Activated T-cell treated with anti-CD3 and anti-CD28 coated beads for 4 hours (primary cell): ENCODE data around the gene LHX5.

ENCODE experiments used
- DNase-seq: peaks from one replicate; pipeline ENCODE4 v3.0.0-alpha.2; 2020

The LHX5 gene

GRCh38 chr12:113438523-113439300 lies 33.0 kb downstream of the LHX5 start:
- DNase-seq, result no peak

GRCh38 chr12:113437729-113438100 lies 34.0 kb downstream of the LHX5 start:
- DNase-seq, result no peak

GRCh38 chr12:113436993-113437728 lies 34.5 kb downstream of the LHX5 start:
- DNase-seq, result no peak

GRCh38 chr12:113436586-113436985 lies 35.1 kb downstream of the LHX5 start:
- no peak for DNase-seq

- no peak for DNase-seq
These were observed 36.3 kb downstream of the LHX5 start for GRCh38 chr12:113435367-113435766.

- no peak for DNase-seq
These were observed 38.7 kb downstream of the LHX5 start for GRCh38 chr12:113432986-113433385.

GRCh38 chr12:113428482-113428881 lies 43.2 kb downstream of the LHX5 start:
- DNase-seq, result no peak

- no peak for DNase-seq
These were observed 43.8 kb downstream of the LHX5 start for GRCh38 chr12:113427882-113428281.

GRCh38 chr12:113425960-113426453 lies 45.7 kb downstream of the LHX5 start:
- no peak for DNase-seq

GRCh38 chr12:113424915-113425823 lies 46.5 kb downstream of the LHX5 start:
- peak; percentile 38 for DNase-seq

- DNase-seq, result no peak
These were observed 47.2 kb downstream of the LHX5 start for GRCh38 chr12:113424456-113424855.

GRCh38 chr12:113422886-113423669 lies 48.6 kb downstream of the LHX5 start:
- no peak for DNase-seq

GRCh38 chr12:113422030-113422885 lies 49.4 kb downstream of the LHX5 start, which contains the start of gene SDSL:
TSS of gene SDSL (plus strand) at chr12:113422380. CDS start at chr12:113427983, 5,603 bp downstream.
- no peak for DNase-seq

GRCh38 chr12:113420996-113421595 lies 50.6 kb downstream of the LHX5 start:
- DNase-seq, result no peak

GRCh38 chr12:113418213-113418879 lies 53.3 kb downstream of the LHX5 start:
- DNase-seq, result no peak

- DNase-seq, result no peak
These were observed 55.4 kb downstream of the LHX5 start for GRCh38 chr12:113416091-113416754.

GRCh38 chr12:113414519-113415038 lies 57.1 kb downstream of the LHX5 start:
- no peak for DNase-seq

GRCh38 chr12:113413488-113413939 lies 58.2 kb downstream of the LHX5 start:
- no peak for DNase-seq
